Sigmoid colon (tissue), 4 donors: Measurements from ENCODE around the gene RPP25L.

Experiments used
- EP300 ChIP-seq, 4 donors: sonication (generic); formaldehyde crosslinking; IDR thresholded peaks; one replicate each; pipeline ENCODE4 v1.6.1; 2017; ENCODE audit warnings: antibody characterized with exemption in 4 of 4
- POLR2A ChIP-seq, 2 donors: fragments of 450-650 bp; IDR thresholded peaks; one replicate each; pipeline ENCODE4 v1.6.1; 2016; ENCODE audit warnings: antibody characterized with exemption in 2 of 2, mild to moderate bottlenecking in 2 of 2, moderate library complexity in 2 of 2
- POLR2AphosphoS5 ChIP-seq, 4 donors: sonication (generic); formaldehyde crosslinking; IDR thresholded peaks; one replicate each; pipeline ENCODE4 v1.6.1; 2017; ENCODE audit warnings: antibody characterized with exemption in 4 of 4
- TF ChIP-seq, protein P1 (sequence below), 4 experiments: fragments of 450-650 bp in 3 of 4; fragments of 200-600 bp in 1 of 4; IDR thresholded peaks; one replicate each; pipeline ENCODE4 v1.5.1; 2016 to 2019; ENCODE audit warnings: antibody characterized with exemption in 4 of 4, mild to moderate bottlenecking in 3 of 4, moderate library complexity in 2 of 4

DNA sequence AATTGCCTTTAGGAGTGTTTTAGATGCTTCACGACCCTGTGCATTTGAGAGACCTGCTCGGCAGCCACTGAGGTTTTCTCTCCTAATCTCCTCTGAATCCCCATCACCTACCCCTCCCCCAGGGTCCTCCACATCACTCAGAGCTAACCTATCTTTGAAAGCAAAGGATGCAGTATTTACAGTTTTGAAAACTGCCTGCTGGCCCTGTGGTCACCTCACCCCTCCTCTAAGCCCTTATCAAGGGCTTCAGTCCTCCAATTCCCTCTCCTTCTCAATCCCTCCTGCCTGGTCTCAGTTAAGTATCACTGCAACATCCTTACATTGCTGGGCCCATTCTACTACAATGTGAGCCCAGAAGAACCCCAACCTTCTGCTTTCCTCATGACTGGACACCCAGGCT is 4.6 kb downstream of the RPP25L start:
- no peak for TF ChIP-seq POLR2AphosphoS5 (IDR thresholded peaks at IDR 0.05)
- TF ChIP-seq, protein P1, sequence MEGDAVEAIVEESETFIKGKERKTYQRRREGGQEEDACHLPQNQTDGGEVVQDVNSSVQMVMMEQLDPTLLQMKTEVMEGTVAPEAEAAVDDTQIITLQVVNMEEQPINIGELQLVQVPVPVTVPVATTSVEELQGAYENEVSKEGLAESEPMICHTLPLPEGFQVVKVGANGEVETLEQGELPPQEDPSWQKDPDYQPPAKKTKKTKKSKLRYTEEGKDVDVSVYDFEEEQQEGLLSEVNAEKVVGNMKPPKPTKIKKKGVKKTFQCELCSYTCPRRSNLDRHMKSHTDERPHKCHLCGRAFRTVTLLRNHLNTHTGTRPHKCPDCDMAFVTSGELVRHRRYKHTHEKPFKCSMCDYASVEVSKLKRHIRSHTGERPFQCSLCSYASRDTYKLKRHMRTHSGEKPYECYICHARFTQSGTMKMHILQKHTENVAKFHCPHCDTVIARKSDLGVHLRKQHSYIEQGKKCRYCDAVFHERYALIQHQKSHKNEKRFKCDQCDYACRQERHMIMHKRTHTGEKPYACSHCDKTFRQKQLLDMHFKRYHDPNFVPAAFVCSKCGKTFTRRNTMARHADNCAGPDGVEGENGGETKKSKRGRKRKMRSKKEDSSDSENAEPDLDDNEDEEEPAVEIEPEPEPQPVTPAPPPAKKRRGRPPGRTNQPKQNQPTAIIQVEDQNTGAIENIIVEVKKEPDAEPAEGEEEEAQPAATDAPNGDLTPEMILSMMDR (IDR thresholded peaks at IDR 0.05) = no peak
- no peak for TF ChIP-seq POLR2A (IDR thresholded peaks at IDR 0.05)
- TF ChIP-seq EP300 (IDR thresholded peaks at IDR 0.05) = no peak
